ENCODE measurements around the gene PALB2. TPM values are rescaled to one million over a fixed set of nuclear protein-coding genes. Genes with fewer than 3 reads are reported as not detected.

Gene PALB2
- total and polyA plus RNA-seq, 9 of the 15 experiments (the other 6 are each of a cell fraction or from before 2014, with no cell fraction given), result 7.0 to 25.8 (median 15.2) TPM

- no peak for TF ChIP-seq CHD7 (IDR thresholded peaks at IDR 0.05; ENCODE audit: low read depth, low read length)
- peak; percentile 46; the same call in 1 of the 2 replicates for TF ChIP-seq THAP12 (CRISPR knock-in tag; IDR thresholded peaks at IDR 0.05)
- TF ChIP-seq PCBP2 (IDR thresholded peaks at IDR 0.05; ENCODE audit: low read depth, low read length, poor library complexity, severe bottlenecking), result no peak
- TF ChIP-seq POU5F1 (IDR thresholded peaks at IDR 0.05; ENCODE audit: borderline replicate concordance, low read depth, low read length, partially characterized antibody), result peak; percentile 76
- no peak for TF ChIP-seq BCL6 (CRISPR knock-in tag; IDR thresholded peaks at IDR 0.05)
- no peak for TF ChIP-seq BMI1 (IDR thresholded peaks at IDR 0.05; ENCODE audit: low read length)
- TF ChIP-seq KLF1 (tag; IDR thresholded peaks at IDR 0.05), result 0 out of 2 replicates have a peak, but pooled peaks have one; percentile 32
- peak; percentile 62 for TF ChIP-seq CCNT2 (IDR thresholded peaks at IDR 0.05; ENCODE audit: borderline replicate concordance, extremely low read depth, insufficient read length, low read depth, low read length)
- TF ChIP-seq TCF7 (IDR thresholded peaks at IDR 0.05; ENCODE audit: borderline replicate concordance), result 0 out of 2 replicates have a peak, but pooled peaks have one; percentile 16
- no peak for TF ChIP-seq DMBX1 (CRISPR knock-in tag; IDR thresholded peaks at IDR 0.05; ENCODE audit: borderline replicate concordance)
- TF ChIP-seq TEAD1 (CRISPR knock-in tag; IDR thresholded peaks at IDR 0.05), result peak in 1 of 2 experiments; percentile 58; a peak in 2 of 4 replicates
Measured at GRCh38 chr16:23640931-23641765, at the start of gene PALB2, which contains the start of gene DCTN5 (continued).

All from K562 (cell line).